H1 (cell line): ENCODE measurements around the gene CAMSAP1. TPM values are rescaled to one million over a fixed set of nuclear protein-coding genes. Genes with fewer than 3 reads are reported as not detected.

Experiments used
- CTCF ChIA-PET: fragments of 300-600 bp; sonication (Branson Sonifier 250); formaldehyde crosslinking; loops from one replicate; lab custom pipeline; 2021; ENCODE audit not compliant: partially characterized antibody; lab: Charles Lee
- POLR2A ChIA-PET: fragments of 300-600 bp; sonication (Branson Sonifier 250); formaldehyde crosslinking; loops from one replicate; lab custom pipeline; 2021; ENCODE audit warnings: inconsistent platforms; ENCODE audit not compliant: partially characterized antibody; lab: Charles Lee
- DNase-seq, 2 experiments: peaks; one replicate each; pipeline versions ENCODE4 v3.0.0 to v3.0.0-alpha.2; 2010 to 2022; ENCODE audit warnings: low spot score in 2 of 2, low read depth in 1 of 2, mixed read lengths in 1 of 2
- FAIRE-seq: peaks from 2 replicates; lab custom pipeline; 2011; peaks lifted over from hg19 to GRCh38; lab: Jason Lieb, UNC
- H2AFZ ChIP-seq: 2 replicates; pipeline ENCODE4 v1.8.1; 2012; ENCODE audit warnings: low read length, inconsistent platforms
- H2AK5ac ChIP-seq: 2 replicates; pipeline ENCODE4 v1.6.1; 2013; ENCODE audit warnings: low read depth, low read length
- H2BK120ac ChIP-seq: replicated peaks from 2 replicates; pipeline ENCODE3; 2013; ENCODE audit warnings: low read depth, low read length, inconsistent platforms
- H2BK12ac ChIP-seq: 2 replicates; pipeline ENCODE4 v1.6.1; 2013; ENCODE audit warnings: low read depth, low read length
- H2BK15ac ChIP-seq: 2 replicates; pipeline ENCODE4 v1.6.1; 2013; ENCODE audit warnings: low read length
- H2BK20ac ChIP-seq: 2 replicates; pipeline ENCODE4 v1.6.1; 2013; ENCODE audit warnings: low read length
- H2BK5ac ChIP-seq: 2 replicates; pipeline ENCODE4 v1.6.1; 2013; ENCODE audit warnings: low read depth, low read length
- H3K14ac ChIP-seq: 2 replicates; pipeline ENCODE4 v1.6.1; 2013; ENCODE audit warnings: inconsistent platforms; ENCODE audit not compliant: insufficient read length
- H3K18ac ChIP-seq: 2 replicates; pipeline ENCODE4 v1.6.1; 2013; ENCODE audit warnings: low read length; ENCODE audit errors: extremely low read depth
- H3K23ac ChIP-seq: 2 replicates; pipeline ENCODE4 v1.6.1; 2013; ENCODE audit warnings: inconsistent platforms; ENCODE audit not compliant: insufficient read length
- H3K23me2 ChIP-seq: 2 replicates; pipeline ENCODE4 v1.6.1; 2013; ENCODE audit warnings: low read depth, low read length
- H3K27ac ChIP-seq: 2 replicates; pipeline ENCODE4 v1.6.1; 2011; ENCODE audit warnings: low read depth, low read length, inconsistent platforms
- H3K27me3 ChIP-seq, 4 experiments: replicated peaks in 1 of 4; 1 replicate in 1 of 4; 2 replicates in 3 of 4; pipeline versions ENCODE4 v1.6.1 to v1.8.1; 2011 to 2013; ENCODE audit warnings: low read length in 3 of 4, mild to moderate bottlenecking in 3 of 4, inconsistent platforms in 2 of 4, mixed read lengths in 2 of 4, moderate library complexity in 1 of 4; ENCODE audit not compliant: control insufficient read depth in 3 of 4, insufficient read depth in 3 of 4; ENCODE audit errors: extremely low read depth in 1 of 4
- H3K36me3 ChIP-seq, 4 experiments: 2 replicates each; pipeline versions ENCODE4 v1.6.1 to v1.8.1; 2011 to 2013; ENCODE audit warnings: mild to moderate bottlenecking in 4 of 4, low read length in 3 of 4, moderate library complexity in 2 of 4, control low read depth in 1 of 4, inconsistent platforms in 1 of 4; ENCODE audit not compliant: insufficient read depth in 4 of 4, control insufficient read depth in 2 of 4
- H3K4ac ChIP-seq: replicated peaks from 2 replicates; pipeline ENCODE3; 2013; ENCODE audit warnings: low read length, low read depth, mixed read lengths, inconsistent platforms; ENCODE audit not compliant: insufficient read length
- H3K4me1 ChIP-seq, 4 experiments: replicated peaks in 1 of 4; 1 replicate in 1 of 4; 2 replicates in 3 of 4; pipeline versions ENCODE4 v1.6.1 to v1.8.1; 2011 to 2013; ENCODE audit warnings: low read length in 3 of 4, inconsistent platforms in 2 of 4, mixed read lengths in 1 of 4; ENCODE audit not compliant: insufficient read depth in 4 of 4, control insufficient read depth in 3 of 4
- H3K4me2 ChIP-seq, 2 experiments: 2 replicates each; pipeline versions ENCODE4 v1.6.1 to v1.8.1; 2011 to 2013; ENCODE audit warnings: low read depth in 2 of 2, low read length in 2 of 2, control low read depth in 1 of 2, inconsistent platforms in 1 of 2, mild to moderate bottlenecking in 1 of 2; ENCODE audit not compliant: insufficient read depth in 1 of 2
- H3K4me3 ChIP-seq, 4 experiments: fragments of 200-600, 300-600 bp in 1 of 4; sonication (generic), shearing (Covaris generic), sonication (Bioruptor Twin) in 1 of 4; 2 replicates each; pipeline versions ENCODE4 v1.5.1 to v1.8.1; 2011 to 2016; ENCODE audit warnings: low read length in 4 of 4, low read depth in 3 of 4, control low read depth in 2 of 4, inconsistent platforms in 2 of 4, mild to moderate bottlenecking in 2 of 4, mixed read lengths in 1 of 4, moderate library complexity in 1 of 4; ENCODE audit not compliant: insufficient read depth in 2 of 4; ENCODE audit errors: extremely low read depth in 1 of 4
- H3K56ac ChIP-seq: replicated peaks from 2 replicates; pipeline ENCODE3; 2013; ENCODE audit warnings: low read depth, mild to moderate bottlenecking, mixed read lengths, low read length, inconsistent platforms; ENCODE audit not compliant: insufficient read length
- H3K79me1 ChIP-seq: 2 replicates; pipeline ENCODE4 v1.6.1; 2013; ENCODE audit warnings: low read depth, low read length, control low read depth
- H3K79me2 ChIP-seq, 2 experiments: 2 replicates each; pipeline versions ENCODE4 v1.6.1 to v1.8.1; 2012 to 2013; ENCODE audit warnings: low read length in 2 of 2, mild to moderate bottlenecking in 2 of 2, inconsistent platforms in 1 of 2; ENCODE audit not compliant: insufficient read depth in 2 of 2, control insufficient read depth in 1 of 2
- H3K9ac ChIP-seq, 4 experiments: replicated peaks in 1 of 4; 1 replicate in 1 of 4; 2 replicates in 3 of 4; pipeline versions ENCODE4 v1.6.1 to v1.8.1; 2011 to 2013; ENCODE audit warnings: low read depth in 3 of 4, low read length in 3 of 4, control low read depth in 2 of 4, mild to moderate bottlenecking in 2 of 4, moderate library complexity in 2 of 4, inconsistent platforms in 1 of 4; ENCODE audit errors: extremely low read depth in 1 of 4
- H3K9me3 ChIP-seq, 2 experiments: 2 replicates each; pipeline versions ENCODE4 v1.6.1 to v1.8.1; 2012 to 2013; ENCODE audit warnings: mild to moderate bottlenecking in 2 of 2, moderate library complexity in 2 of 2, control low read depth in 1 of 2, inconsistent platforms in 1 of 2, low read depth in 1 of 2, low read length in 1 of 2, mixed read lengths in 1 of 2; ENCODE audit not compliant: insufficient read depth in 2 of 2
- H4K20me1 ChIP-seq, 2 experiments: replicated peaks in 1 of 2; 2 replicates each; pipeline versions ENCODE3 to v1.8.1; 2011 to 2013; ENCODE audit warnings: inconsistent platforms in 2 of 2, low read length in 2 of 2, mild to moderate bottlenecking in 1 of 2; ENCODE audit not compliant: insufficient read depth in 2 of 2, control insufficient read depth in 1 of 2
- H4K5ac ChIP-seq: 2 replicates; pipeline ENCODE4 v1.6.1; 2013; ENCODE audit warnings: low read length, low read depth, mixed read lengths, inconsistent platforms; ENCODE audit not compliant: insufficient read length
- H4K8ac ChIP-seq: 2 replicates; pipeline ENCODE4 v1.8.0; 2013; ENCODE audit warnings: mild to moderate bottlenecking, moderate library complexity, low read length, inconsistent platforms; ENCODE audit not compliant: insufficient read depth; ENCODE audit errors: extremely low read depth
- H4K91ac ChIP-seq: replicated peaks from 2 replicates; pipeline ENCODE3; 2013; ENCODE audit warnings: low read length, mixed read lengths, inconsistent platforms; ENCODE audit not compliant: insufficient read length
- CBX5 ChIP-seq: fragments of 300-800, 300-1000 bp; sonication (generic); IDR thresholded peaks from 2 replicates; pipeline ENCODE4 v1.7.1; 2016; ENCODE audit warnings: antibody characterized with exemption, low read length, low read depth
- CHD1 ChIP-seq: IDR thresholded peaks from 2 replicates; pipeline ENCODE4 v1.6.1; 2012; ENCODE audit warnings: low read depth, low read length, improper control_type of control experiment
- EP300 ChIP-seq, 2 experiments: IDR thresholded peaks; 1 replicate in 1 of 2; 2 replicates in 1 of 2; pipeline ENCODE4 v1.6.1; 2011 to 2012; ENCODE audit warnings: low read depth in 2 of 2, low read length in 2 of 2, mild to moderate bottlenecking in 2 of 2, borderline replicate concordance in 1 of 2, inconsistent platforms in 1 of 2, moderate library complexity in 1 of 2
- JUND ChIP-seq: IDR thresholded peaks from 2 replicates; pipeline ENCODE4 v1.6.1; 2011; ENCODE audit warnings: mild to moderate bottlenecking, improper control_type of control experiment, low read length
- PHF8 ChIP-seq: fragments of 200-600 bp; sonication (generic); conservative IDR thresholded peaks from 2 replicates; pipeline ENCODE4 v1.7.1; 2012; ENCODE audit warnings: low read depth, mild to moderate bottlenecking, inconsistent platforms, low read length, moderate library complexity
- POLR2A ChIP-seq, 2 experiments: IDR thresholded peaks; 1 replicate in 1 of 2; 2 replicates in 1 of 2; pipeline ENCODE4 v1.6.1; 2011; ENCODE audit warnings: low read depth in 2 of 2, low read length in 2 of 2, mild to moderate bottlenecking in 2 of 2; ENCODE audit errors: control extremely low read depth in 1 of 2
- RBBP5 ChIP-seq: IDR thresholded peaks from 2 replicates; pipeline ENCODE4 v1.7.1; 2012; ENCODE audit warnings: low read depth, mild to moderate bottlenecking, inconsistent platforms, low read length, moderate library complexity, borderline replicate concordance
- RNF2 ChIP-seq: fragments of 200-900, 300-1000 bp; sonication (generic); IDR thresholded peaks from 2 replicates; pipeline ENCODE4 v1.7.1; 2016; ENCODE audit warnings: borderline replicate concordance, low read depth, mild to moderate bottlenecking, antibody characterized with exemption, low read length; ENCODE audit not compliant: poor library complexity, severe bottlenecking; ENCODE audit errors: missing control alignments
- SIN3A ChIP-seq, 2 experiments: IDR thresholded peaks in 1 of 2; conservative IDR thresholded peaks in 1 of 2; 2 replicates each; pipeline ENCODE4 v1.6.1; 2011 to 2012; ENCODE audit warnings: low read length in 2 of 2, improper control_type of control experiment in 1 of 2, low read depth in 1 of 2, mild to moderate bottlenecking in 1 of 2
- WGBS, 2 experiments: shearing (Covaris generic) in 1 of 2; methylation state at CpG; one replicate each; pipeline versions ENCODE4 v1.1.6 to v1.1.7; 2013 to 2015; ENCODE audit warnings: low lambda C conversion rate in 2 of 2, mixed read lengths in 2 of 2, inconsistent platforms in 1 of 2, low coverage in 1 of 2, missing lambda C conversion rate in 1 of 2; ENCODE audit not compliant: insufficient replicate concordance in 2 of 2, insufficient coverage in 1 of 2, insufficient read length in 1 of 2; ENCODE audit errors: extremely low coverage in 1 of 2, missing lambda C conversion rate in 1 of 2; 5-methylcytosine and 5-hydroxymethylcytosine counted together
- polyA plus RNA-seq, 7 experiments: library from polyadenylated mRNA; depleted of rRNA in 3 of 7; stranded (reverse) in 5 of 7; unstranded in 2 of 7; fragments of >200 nt in 5 of 7; fragments of 200-250 nt in 2 of 7; gene quantifications; 1 replicate in 5 of 7; 2 replicates in 1 of 7; 4 replicates in 1 of 7; pipeline versions ENCODE4 v1.2.1 to v1.2.3, GENCODE V29; 2011 to 2013; ENCODE audit warnings: missing spikeins in 2 of 7, mixed read lengths in 2 of 7
- total RNA-seq: library from RNA; stranded (reverse); fragmentation: NEBNext Ultra II Directional; extraction: Animal tissue kit (Norgen Biotek cat#: 25700); gene quantifications from 2 replicates; pipeline ENCODE4 v1.2.1, GENCODE V29; 2021
- TF ChIP-seq, protein P1 (sequence below): IDR thresholded peaks from 2 replicates; pipeline ENCODE4 v1.6.1; 2012; ENCODE audit warnings: inconsistent platforms

The CAMSAP1 gene
- total and polyA plus RNA-seq, 2 of the 8 experiments (the other 6 are each of a cell fraction or from before 2014, with no cell fraction given): 13.4 to 44.0 TPM

DNA sequence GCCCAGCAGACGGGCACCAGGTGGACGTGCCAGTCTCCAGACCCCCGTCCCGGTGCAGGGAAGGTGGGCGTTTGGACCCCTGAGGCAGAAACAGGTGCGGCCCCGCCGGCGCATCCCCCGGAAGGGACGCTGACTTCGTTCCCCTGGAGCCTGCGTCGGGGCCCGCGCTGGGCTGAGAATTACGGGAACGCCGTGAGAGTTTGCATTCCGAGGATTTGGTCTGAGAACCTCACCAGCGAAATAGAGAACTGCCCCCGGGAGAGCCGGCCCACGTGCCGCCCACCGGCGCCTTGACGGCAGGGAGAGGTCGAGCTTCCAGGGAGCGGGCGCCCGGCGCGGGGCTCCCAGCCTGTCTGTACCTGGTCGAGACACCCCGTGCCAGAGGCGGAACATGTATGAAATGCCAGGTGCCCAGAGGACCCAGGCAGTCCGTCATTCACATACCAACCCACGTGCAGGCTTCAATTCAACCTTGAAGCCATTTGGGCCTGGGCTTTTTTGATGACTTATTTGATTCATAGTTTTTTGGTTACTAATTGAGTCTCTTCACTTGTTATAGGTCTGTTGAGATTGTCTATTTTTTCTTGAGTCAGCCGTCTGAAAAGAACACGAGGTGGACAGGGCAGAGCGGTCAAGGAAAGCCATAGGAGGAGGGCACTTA is 877 bp upstream of the CAMSAP1 start:
- H4K5ac ChIP-seq: no peak overlapping the region
- no peak overlapping the region for H3K18ac ChIP-seq
- peak overlapping the region; percentile 43 to 78 (median 60) for H3K4me3 ChIP-seq
- no peak overlapping the region for H3K4ac ChIP-seq
- peaks cover 28 to 44% of the 10 kb centered on the region in 2 experiments for H3K79me2 ChIP-seq
- peak overlapping the region; percentile 82 for H3K4me2 ChIP-seq
- CTCF ChIA-PET: no interaction called here
- peak overlapping the region in 1 of 4 experiments; percentile 73; a peak in 1 of 7 replicates for H3K9ac ChIP-seq
- H2AK5ac ChIP-seq: 0 out of 2 replicates have a peak overlapping the region, but pooled peaks have one; percentile 28
- H3K56ac ChIP-seq: no peak overlapping the region
- no peak overlapping the region for H2BK12ac ChIP-seq
- peaks cover 10 to 21% of the 10 kb centered on the region in 2 experiments for H4K20me1 ChIP-seq
- 30% methylated on average over 22 of the region's 42 CpGs; no CpG with 5 or more reads in 1 of the 2 experiments for WGBS, 2 experiments
- H2BK15ac ChIP-seq: no peak overlapping the region
- H3K23ac ChIP-seq: no peak overlapping the region
- H3K14ac ChIP-seq: no peak overlapping the region
- H3K36me3 ChIP-seq: peaks cover 0 to 14% (median 6%) of the 10 kb centered on the region in 4 experiments; a peak in 5 of 8 replicates
- H2AFZ ChIP-seq: no peak overlapping the region
- DNase-seq (peak in 1 of 2 experiments; percentile 75), FAIRE-seq (no peak)
- H3K79me1 ChIP-seq: peaks cover 12% of the 10 kb centered on the region
- POLR2A ChIA-PET: interaction anchor here (0.7 to 0.9 kb wide), 3 partner anchors 9 to 13 kb away, joined by 3 to 4 read pairs (median 3); no protein-coding TSS in a partner anchor
- no peak overlapping the region for H3K27ac ChIP-seq
- no peak overlapping the region for H2BK20ac ChIP-seq
- no peak overlapping the region for H4K8ac ChIP-seq
- H2BK120ac ChIP-seq: no peak overlapping the region
- H3K4me1 ChIP-seq: peaks cover 6 to 14% (median 13%) of the 10 kb centered on the region in 4 experiments
- H3K23me2 ChIP-seq: peaks cover 3% of the 10 kb centered on the region
- H2BK5ac ChIP-seq: no peak overlapping the region
- no peak overlapping the region for H4K91ac ChIP-seq
- peaks cover 0 to 2% of the 10 kb centered on the region in 2 experiments; a peak in 2 of 4 replicates for H3K9me3 ChIP-seq
- H3K27me3 ChIP-seq: peaks cover 0 to 4% (median 1%) of the 10 kb centered on the region in 4 experiments; a peak in 3 of 7 replicates
- TF ChIP-seq CBX5 (no peak), JUND (no peak), POLR2A (IDR thresholded peaks at IDR 0.05; ENCODE audit: control extremely low read depth in 1 of 2, low read depth in 2 of 2, low read length in 2 of 2) (no peak), CHD1 (no peak), RNF2 (no peak), EP300 (IDR thresholded peaks at IDR 0.05; ENCODE audit: borderline replicate concordance in 1 of 2, low read depth in 2 of 2, low read length in 2 of 2) (no peak), SIN3A (conservative IDR thresholded peaks at IDR 0.05 in 1 of 2, IDR thresholded peaks at IDR 0.05 in 1 of 2; ENCODE audit: low read depth in 1 of 2, low read length in 2 of 2) (0 out of 4 replicates have a peak, but pooled peaks of 1 of the 2 experiments have one; percentile 48), PHF8 (no peak), RBBP5 (no peak; the same call in 1 of the 2 replicates)
- TF ChIP-seq, protein P1, sequence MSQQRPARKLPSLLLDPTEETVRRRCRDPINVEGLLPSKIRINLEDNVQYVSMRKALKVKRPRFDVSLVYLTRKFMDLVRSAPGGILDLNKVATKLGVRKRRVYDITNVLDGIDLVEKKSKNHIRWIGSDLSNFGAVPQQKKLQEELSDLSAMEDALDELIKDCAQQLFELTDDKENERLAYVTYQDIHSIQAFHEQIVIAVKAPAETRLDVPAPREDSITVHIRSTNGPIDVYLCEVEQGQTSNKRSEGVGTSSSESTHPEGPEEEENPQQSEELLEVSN: peak; percentile 83
